B cell (primary cell): ENCODE data around the gene PLA2G4D. TPM values are rescaled to one million over a fixed set of nuclear protein-coding genes. Genes with fewer than 3 reads are reported as not detected.

Experiments used
- ATAC-seq: fragments of 200-7000 bp; cut with Tn5 transposase; one replicate; pipeline ENCODE4 v1.10.0; 2021; ENCODE audit warnings: low read depth, mild to moderate bottlenecking, moderate number of reproducible peaks, moderate library complexity
- CTCF ChIA-PET: fragments of 350-600 bp; sonication (Branson Sonifier 250); formaldehyde crosslinking; loops from one replicate; lab custom pipeline; 2021; ENCODE audit warnings: antibody characterized with exemption, inconsistent platforms; lab: Charles Lee
- POLR2A ChIA-PET: fragments of 350-600 bp; sonication (Branson Sonifier 250); formaldehyde crosslinking; loops from one replicate; lab custom pipeline; 2021; ENCODE audit warnings: antibody characterized with exemption; lab: Charles Lee
- DNase-seq: peaks from one replicate; pipeline ENCODE4 v3.0.0; 2013
- H2AFZ ChIP-seq: 2 replicates; pipeline ENCODE4 v1.6.1; 2012; ENCODE audit warnings: mild to moderate bottlenecking, low read depth, low read length; ENCODE audit not compliant: insufficient read depth, poor library complexity, severe bottlenecking
- H3K27ac ChIP-seq, 2 donors: 1 replicate in 1 of 2; 2 replicates in 1 of 2; pipeline ENCODE4 v1.5.1; 2012 to 2013; ENCODE audit warnings: low read length in 2 of 2, mild to moderate bottlenecking in 2 of 2, moderate library complexity in 1 of 2
- H3K27me3 ChIP-seq, 4 experiments: fragments of 200-600 bp in 1 of 4; sonication (generic) in 1 of 4; replicated peaks in 1 of 4; 1 replicate in 2 of 4; 2 replicates in 2 of 4; pipeline versions ENCODE4 v1.6.1 to v1.7.0; 2013 to 2016; ENCODE audit warnings: low read length in 3 of 4, mild to moderate bottlenecking in 2 of 4, mixed read lengths in 1 of 4, moderate library complexity in 1 of 4; ENCODE audit not compliant: insufficient read depth in 4 of 4, control insufficient read depth in 3 of 4; ENCODE audit errors: control extremely low read depth in 1 of 4
- H3K36me3 ChIP-seq, 2 experiments: replicated peaks in 1 of 2; 1 replicate in 1 of 2; 2 replicates in 1 of 2; pipeline versions ENCODE4 v1.6.1 to v1.7.1; 2013; ENCODE audit warnings: low read length in 1 of 2; ENCODE audit not compliant: insufficient read depth in 2 of 2, control insufficient read depth in 1 of 2; ENCODE audit errors: control extremely low read depth in 1 of 2, extremely low read depth in 1 of 2
- H3K4me1 ChIP-seq, 2 donors: fragments of 200-600 bp in 1 of 2; sonication (generic) in 1 of 2; 1 replicate in 1 of 2; 2 replicates in 1 of 2; pipeline versions ENCODE4 v1.5.1 to v1.6.1; 2013 to 2017; ENCODE audit warnings: low read length in 2 of 2; ENCODE audit not compliant: control insufficient read depth in 2 of 2, insufficient read depth in 2 of 2
- H3K4me2 ChIP-seq: replicated peaks from 2 replicates; pipeline ENCODE3; 2012; ENCODE audit warnings: mild to moderate bottlenecking, low read depth, low read length; ENCODE audit not compliant: poor library complexity, severe bottlenecking
- H3K4me3 ChIP-seq, 5 experiments: fragments of 200-600 bp in 1 of 5; sonication (generic) in 1 of 5; 1 replicate in 3 of 5; 2 replicates in 2 of 5; pipeline versions ENCODE4 v1.5.1 to v1.7.0; 2011 to 2016; ENCODE audit warnings: low read length in 4 of 5, mild to moderate bottlenecking in 4 of 5, low read depth in 2 of 5, control low read depth in 1 of 5, moderate library complexity in 1 of 5; ENCODE audit not compliant: insufficient read depth in 1 of 5; ENCODE audit errors: control extremely low read depth in 1 of 5, extremely low read depth in 1 of 5
- H3K79me2 ChIP-seq: fragments of 200-600 bp; sonication (generic); one replicate; pipeline ENCODE4 v1.6.0; 2016; ENCODE audit warnings: low read length; ENCODE audit not compliant: control insufficient read depth, insufficient read depth
- H3K9ac ChIP-seq: fragments of 200-600 bp; sonication (generic); 2 replicates; pipeline ENCODE4 v1.6.1; 2017; ENCODE audit warnings: mild to moderate bottlenecking, low read length, moderate library complexity
- H3K9me3 ChIP-seq, 3 donors: one replicate each; pipeline versions ENCODE4 v1.6.1 to v1.7.1; 2013; ENCODE audit warnings: low read length in 2 of 3; ENCODE audit not compliant: control insufficient read depth in 2 of 3, insufficient read depth in 1 of 3; ENCODE audit errors: control extremely low read depth in 1 of 3
- H4K20me1 ChIP-seq: 2 replicates; pipeline ENCODE4 v1.6.0; 2012; ENCODE audit warnings: mild to moderate bottlenecking, low read length; ENCODE audit not compliant: insufficient read depth, control insufficient read depth, poor library complexity, severe bottlenecking
- H3K27ac Mint-ChIP-seq: one replicate; pipeline ENCODE4 v1.8.0; 2021; ENCODE audit warnings: mixed read lengths
- H3K27me3 Mint-ChIP-seq: one replicate; pipeline ENCODE4 v1.8.0; 2021; ENCODE audit warnings: mixed read lengths
- H3K4me1 Mint-ChIP-seq: one replicate; pipeline ENCODE4 v1.8.0; 2021; ENCODE audit warnings: mixed read lengths
- H3K4me3 Mint-ChIP-seq: one replicate; pipeline ENCODE4 v1.8.0; 2021; ENCODE audit warnings: mixed read lengths
- H3K9me3 Mint-ChIP-seq: one replicate; pipeline ENCODE4 v1.8.0; 2022; ENCODE audit warnings: mixed read lengths; ENCODE audit not compliant: insufficient read depth
- EZH2 ChIP-seq: IDR thresholded peaks from 2 replicates; pipeline ENCODE4 v1.6.1; 2012; ENCODE audit warnings: borderline replicate concordance, low read depth, mild to moderate bottlenecking, moderate library complexity, low read length; ENCODE audit not compliant: insufficient read depth, poor library complexity, severe bottlenecking
- WGBS: methylation state at CpG from one replicate; pipeline ENCODE4 v1.1.5; 2013; ENCODE audit warnings: missing lambda C conversion rate; ENCODE audit not compliant: insufficient coverage; 5-methylcytosine and 5-hydroxymethylcytosine counted together
- intact Hi-C: fragments of 100-400 bp; cut with micrococcal nuclease; formaldehyde crosslinking; loops from one replicate; pipeline ENCODE4 v1.10.0; 2022
- polyA plus RNA-seq: library from polyadenylated mRNA; depleted of rRNA; stranded (reverse); fragments of >200 nt; gene quantifications from 2 replicates; pipeline ENCODE4 v1.2.3, GENCODE V29; 2012
- total RNA-seq, 2 donors: library from RNA; stranded (reverse); fragments of 120-200 nt in 1 of 2; gene quantifications; 1 replicate in 1 of 2; 2 replicates in 1 of 2; pipeline versions ENCODE4 v1.2.3 to v1.2.4, GENCODE V29; 2013 to 2022
- TF ChIP-seq, protein P1 (sequence below): fragments of 200-600 bp; IDR thresholded peaks from one replicate; pipeline ENCODE4 v1.8.0; 2022; ENCODE audit warnings: antibody characterized with exemption, mild to moderate bottlenecking

The PLA2G4D gene
- total and polyA plus RNA-seq, 2 donors (not counting 1 experiment from before 2014, with no cell fraction given): not detected

DNA sequence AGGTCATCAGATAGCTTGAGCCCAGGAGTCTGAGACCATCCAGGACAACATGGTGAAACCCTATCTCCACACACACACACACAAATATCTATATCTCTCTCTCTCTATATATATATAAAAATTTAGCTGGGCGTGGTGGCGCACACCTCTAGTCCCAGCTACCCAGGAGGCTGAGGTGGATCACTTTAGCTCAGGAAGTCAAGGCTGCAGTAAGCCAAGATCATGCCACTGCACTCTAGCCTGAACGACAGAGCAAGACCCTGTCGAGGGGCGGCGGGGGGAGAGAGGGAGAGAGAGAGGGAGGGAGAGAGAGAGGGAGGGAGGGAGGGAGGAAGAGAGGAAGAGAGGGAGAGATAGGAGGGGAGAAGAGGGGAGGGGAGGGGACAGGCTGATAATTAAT is 34.1 kb upstream of the PLA2G4D start:
- intact Hi-C loops: no loop called here

DNA sequence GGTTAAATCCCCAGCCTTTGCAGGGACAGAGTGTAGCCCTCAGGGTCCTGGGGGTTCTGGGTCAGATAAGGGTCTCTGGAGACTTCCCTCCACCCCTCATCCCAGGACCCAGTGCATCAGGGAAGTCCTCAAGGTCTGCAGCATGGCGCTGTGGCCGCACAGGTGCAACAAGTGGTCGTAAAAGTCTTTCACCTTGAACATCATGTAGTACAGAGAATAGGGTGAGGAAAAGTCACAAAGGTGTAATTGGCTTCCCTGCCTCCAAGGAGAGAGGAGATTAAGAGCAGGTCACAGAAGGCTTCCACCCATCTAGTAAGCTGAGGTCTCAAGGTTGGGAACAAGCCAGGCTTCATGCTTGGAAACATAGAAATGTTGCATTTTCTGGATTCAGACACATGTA is 29.2 kb upstream of the PLA2G4D start:
- Histone ChIP-seq H3K79me2 (no peaks in the 10 kb centered on the region), H3K9me3 (no peaks in the 10 kb centered on the region), H3K27me3 (no peaks in the 10 kb centered on the region), H3K27ac (no peak overlapping the region), H3K4me2 (no peak overlapping the region), H3K9ac (no peak overlapping the region), H2AFZ (no peak overlapping the region), H3K4me1 (no peaks in the 10 kb centered on the region), H3K4me3 (no peak overlapping the region), H4K20me1 (no peaks in the 10 kb centered on the region), H3K36me3 (no peaks in the 10 kb centered on the region)
- H3K9me3 Mint-ChIP-seq: no peaks in the 10 kb centered on the region
- ATAC-seq (no peak), DNase-seq (no peak)
- peaks cover 16% of the 10 kb centered on the region for H3K27me3 Mint-ChIP-seq
- no peak overlapping the region for H3K27ac Mint-ChIP-seq
- CTCF ChIA-PET: no interaction called here
- H3K4me1 Mint-ChIP-seq: no peaks in the 10 kb centered on the region
- intact Hi-C loops: no loop called here
- TF ChIP-seq, protein P1, sequence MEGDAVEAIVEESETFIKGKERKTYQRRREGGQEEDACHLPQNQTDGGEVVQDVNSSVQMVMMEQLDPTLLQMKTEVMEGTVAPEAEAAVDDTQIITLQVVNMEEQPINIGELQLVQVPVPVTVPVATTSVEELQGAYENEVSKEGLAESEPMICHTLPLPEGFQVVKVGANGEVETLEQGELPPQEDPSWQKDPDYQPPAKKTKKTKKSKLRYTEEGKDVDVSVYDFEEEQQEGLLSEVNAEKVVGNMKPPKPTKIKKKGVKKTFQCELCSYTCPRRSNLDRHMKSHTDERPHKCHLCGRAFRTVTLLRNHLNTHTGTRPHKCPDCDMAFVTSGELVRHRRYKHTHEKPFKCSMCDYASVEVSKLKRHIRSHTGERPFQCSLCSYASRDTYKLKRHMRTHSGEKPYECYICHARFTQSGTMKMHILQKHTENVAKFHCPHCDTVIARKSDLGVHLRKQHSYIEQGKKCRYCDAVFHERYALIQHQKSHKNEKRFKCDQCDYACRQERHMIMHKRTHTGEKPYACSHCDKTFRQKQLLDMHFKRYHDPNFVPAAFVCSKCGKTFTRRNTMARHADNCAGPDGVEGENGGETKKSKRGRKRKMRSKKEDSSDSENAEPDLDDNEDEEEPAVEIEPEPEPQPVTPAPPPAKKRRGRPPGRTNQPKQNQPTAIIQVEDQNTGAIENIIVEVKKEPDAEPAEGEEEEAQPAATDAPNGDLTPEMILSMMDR: no peak
- TF ChIP-seq EZH2: no peak
- POLR2A ChIA-PET: no interaction called here
- no peak overlapping the region for H3K4me3 Mint-ChIP-seq
- WGBS: no CpG with 5 or more reads among the region's 3 CpGs

More for the DNA sequence above, 34.1 kb upstream of the PLA2G4D start:
- no peak for TF ChIP-seq EZH2
- TF ChIP-seq, protein P1: no peak
- Mint-ChIP-seq H3K27me3 (peaks cover 32% of the 10 kb centered on the region), H3K27ac (no peak overlapping the region), H3K9me3 (no peaks in the 10 kb centered on the region), H3K4me3 (no peak overlapping the region), H3K4me1 (no peaks in the 10 kb centered on the region)
- H2AFZ ChIP-seq: no peak overlapping the region
- POLR2A ChIA-PET: no interaction called here
- no peak overlapping the region for H3K4me2 ChIP-seq
- no CpG with 5 or more reads among the region's 6 CpGs for WGBS
- no peaks in the 10 kb centered on the region for H3K79me2 ChIP-seq
- CTCF ChIA-PET: interaction anchor here (1.2 to 1.5 kb wide), 2 partner anchors 9 to 138 kb away, joined by 3 to 4 read pairs; no protein-coding TSS in a partner anchor
- H3K4me1 ChIP-seq: no peaks in the 10 kb centered on the region
- no peaks in the 10 kb centered on the region for H4K20me1 ChIP-seq
- no peaks in the 10 kb centered on the region for H3K36me3 ChIP-seq
- no peak overlapping the region for H3K9ac ChIP-seq
- H3K4me3 ChIP-seq: no peak overlapping the region
- ATAC-seq (no peak), DNase-seq (no peak)
- peaks cover 0 to 11% (median 3%) of the 10 kb centered on the region in 4 experiments for H3K27me3 ChIP-seq
- H3K27ac ChIP-seq: no peak overlapping the region
- H3K9me3 ChIP-seq: no peaks in the 10 kb centered on the region
